ENCODE measurements around the gene CLDN17.

CLDN17 gene

GRCh38 chr21:30166705-30167104, at the start of gene CLDN17:
CLDN17 (minus strand) TSS chr21:30166805; CDS start chr21:30166617, 188 bp downstream.
- no peak for DNase-seq (ENCODE audit: low read depth in 2 of 2)

- no peak for DNase-seq (ENCODE audit: low read depth in 2 of 2)
Observed at GRCh38 chr21:30216041-30216723, 49.6 kb upstream of the CLDN17 start, which contains the start of gene CLDN8. CLDN8 (minus strand) TSS chr21:30216097; CDS start chr21:30215925, 172 bp downstream.

GRCh38 chr21:30211071-30211470, 44.5 kb upstream of the CLDN17 start:
- no peak for DNase-seq (ENCODE audit: low read depth in 2 of 2)

- no peak for DNase-seq (ENCODE audit: low read depth in 2 of 2)
Observed at GRCh38 chr21:30209601-30210000, 43.0 kb upstream of the CLDN17 start.

GRCh38 chr21:30207252-30207579, 40.6 kb upstream of the CLDN17 start:
- DNase-seq (ENCODE audit: low read depth in 2 of 2) = no peak

- DNase-seq (ENCODE audit: low read depth in 2 of 2) = no peak
Observed at GRCh38 chr21:30206551-30207251, 40.1 kb upstream of the CLDN17 start.

GRCh38 chr21:30200000-30200399, 33.4 kb upstream of the CLDN17 start:
- no peak for DNase-seq (ENCODE audit: low read depth in 2 of 2)

GRCh38 chr21:30194701-30195299, 28.2 kb upstream of the CLDN17 start:
- no peak for DNase-seq (ENCODE audit: low read depth in 2 of 2)

- DNase-seq (ENCODE audit: low read depth in 2 of 2) = no peak
Observed at GRCh38 chr21:30193201-30193600, 26.6 kb upstream of the CLDN17 start.

- DNase-seq (ENCODE audit: low read depth in 2 of 2) = no peak
Observed at GRCh38 chr21:30190554-30190953, 23.9 kb upstream of the CLDN17 start.

GRCh38 chr21:30189773-30190172, 23.2 kb upstream of the CLDN17 start:
- DNase-seq (ENCODE audit: low read depth in 2 of 2) = no peak

GRCh38 chr21:30186242-30186641, 19.6 kb upstream of the CLDN17 start:
- DNase-seq (ENCODE audit: low read depth in 2 of 2) = no peak

GRCh38 chr21:30168086-30168485, 1.5 kb upstream of the CLDN17 start:
- DNase-seq (ENCODE audit: low read depth in 2 of 2) = no peak

GRCh38 chr21:30166171-30166570, 434 bp downstream of the CLDN17 start:
- no peak for DNase-seq (ENCODE audit: low read depth in 2 of 2)

- no peak for DNase-seq (ENCODE audit: low read depth in 2 of 2)
Observed at GRCh38 chr21:30164796-30165195, 1.8 kb downstream of the CLDN17 start.

- no peak for DNase-seq (ENCODE audit: low read depth in 2 of 2)
Observed at GRCh38 chr21:30153697-30154340, 12.8 kb downstream of the CLDN17 start.

- DNase-seq (ENCODE audit: low read depth in 2 of 2) = no peak
Observed at GRCh38 chr21:30152792-30153191, 13.8 kb downstream of the CLDN17 start.

- DNase-seq (ENCODE audit: low read depth in 2 of 2) = no peak
Observed at GRCh38 chr21:30148906-30149305, 17.7 kb downstream of the CLDN17 start.

GRCh38 chr21:30146558-30147282, 19.9 kb downstream of the CLDN17 start:
- no peak for DNase-seq (ENCODE audit: low read depth in 2 of 2)

- DNase-seq (ENCODE audit: low read depth in 2 of 2) = no peak
Observed at GRCh38 chr21:30138483-30138882, 28.1 kb downstream of the CLDN17 start.

GRCh38 chr21:30129246-30129645, 37.4 kb downstream of the CLDN17 start:
- no peak for DNase-seq (ENCODE audit: low read depth in 2 of 2)

- DNase-seq (ENCODE audit: low read depth in 2 of 2) = no peak
Observed at GRCh38 chr21:30126576-30126975, 40.0 kb downstream of the CLDN17 start.

Measured in stimulated activated CD8-positive, alpha-beta memory T cell treated with anti-CD3 and anti-CD28 coated beads, Interleukin-7, amount 100 ng/mL, for 4 hours (primary cell).